ENCODE measurements around the gene SPATA6. TPM values are rescaled to one million over a fixed set of nuclear protein-coding genes. Genes with fewer than 3 reads are reported as not detected.
"Not testable (repeated sequence)": the region's sequence is repeated elsewhere in the genome, so short reads cannot be mapped to it uniquely, and the experiment has no call there.

SPATA6 gene
- total and polyA plus RNA-seq, 5 donors, result 2.4 to 20.7 (median 18.7) TPM

GRCh38 chr1:48450505-48450904 is 21.5 kb downstream of the SPATA6 start:
- intact Hi-C loops (cut with DNase I), result no loop called here
- H3K9me3 ChIP-seq (ENCODE audit: control insufficient read depth, low read length), result no peaks in the 10 kb centered on the region
- 97% methylated on average over 1 of the region's 1 CpG for WGBS
- no peak overlapping the region for H3K27ac ChIP-seq (ENCODE audit: low read length)
- DNase-seq (no peak), ATAC-seq (no peak)
- no peaks in the 10 kb centered on the region for H3K27me3 ChIP-seq (ENCODE audit: control insufficient read depth, insufficient read depth)
- no peak overlapping the region for H3K4me3 ChIP-seq (ENCODE audit: low read length)
- H3K4me1 ChIP-seq (ENCODE audit: control insufficient read depth, insufficient read depth, low read length), result no peaks in the 10 kb centered on the region

GRCh38 chr1:48448932-48449331 is 23.1 kb downstream of the SPATA6 start:
- Histone ChIP-seq H3K9me3 (ENCODE audit: control insufficient read depth, low read length) (no peaks in the 10 kb centered on the region), H3K4me1 (ENCODE audit: control insufficient read depth, insufficient read depth, low read length) (no peaks in the 10 kb centered on the region), H3K27ac (ENCODE audit: low read length) (no peak overlapping the region), H3K4me3 (ENCODE audit: low read length) (no peak overlapping the region), H3K27me3 (ENCODE audit: control insufficient read depth, insufficient read depth) (no peaks in the 10 kb centered on the region)
- ATAC-seq (no peak), DNase-seq (no peak)
- WGBS, result 97% methylated on average over 1 of the region's 1 CpG
- intact Hi-C loops (cut with DNase I), result no loop called here

GRCh38 chr1:48444186-48444585 is 27.8 kb downstream of the SPATA6 start:
- ATAC-seq; DNase-seq; H3K9me3 ChIP-seq (ENCODE audit: control insufficient read depth, low read length); H3K4me3 ChIP-seq (ENCODE audit: low read length); intact Hi-C loops (cut with DNase I); H3K27ac ChIP-seq (ENCODE audit: low read length); H3K4me1 ChIP-seq (ENCODE audit: control insufficient read depth, insufficient read depth, low read length); H3K27me3 ChIP-seq (ENCODE audit: control insufficient read depth, insufficient read depth): not testable (repeated sequence)
- WGBS, result 95% methylated on average over 7 of the region's 7 CpGs

GRCh38 chr1:48442864-48443619 is 29.0 kb downstream of the SPATA6 start:
- intact Hi-C loops (cut with DNase I), result no loop called here
- no peaks in the 10 kb centered on the region for H3K9me3 ChIP-seq (ENCODE audit: control insufficient read depth, low read length)
- 73% methylated on average over 6 of the region's 6 CpGs for WGBS
- H3K27ac ChIP-seq (ENCODE audit: low read length), result no peak overlapping the region
- ATAC-seq (no peak), DNase-seq (no peak)
- H3K4me3 ChIP-seq (ENCODE audit: low read length), result no peak overlapping the region
- no peaks in the 10 kb centered on the region for H3K27me3 ChIP-seq (ENCODE audit: control insufficient read depth, insufficient read depth)
- H3K4me1 ChIP-seq (ENCODE audit: control insufficient read depth, insufficient read depth, low read length), result peaks cover 1% of the 10 kb centered on the region

GRCh38 chr1:48440786-48441185 is 31.2 kb downstream of the SPATA6 start:
- ATAC-seq; H3K27me3 ChIP-seq (ENCODE audit: control insufficient read depth, insufficient read depth); DNase-seq; H3K9me3 ChIP-seq (ENCODE audit: control insufficient read depth, low read length); H3K4me1 ChIP-seq (ENCODE audit: control insufficient read depth, insufficient read depth, low read length); H3K4me3 ChIP-seq (ENCODE audit: low read length); intact Hi-C loops (cut with DNase I); H3K27ac ChIP-seq (ENCODE audit: low read length): not testable (repeated sequence)
- WGBS, result 85% methylated on average over 3 of the region's 3 CpGs

GRCh38 chr1:48439380-48439779 is 32.6 kb downstream of the SPATA6 start:
- Histone ChIP-seq H3K4me1 (ENCODE audit: control insufficient read depth, insufficient read depth, low read length) (peaks cover 1% of the 10 kb centered on the region), H3K4me3 (ENCODE audit: low read length) (no peak overlapping the region), H3K27ac (ENCODE audit: low read length) (no peak overlapping the region), H3K27me3 (ENCODE audit: control insufficient read depth, insufficient read depth) (no peaks in the 10 kb centered on the region), H3K9me3 (ENCODE audit: control insufficient read depth, low read length) (no peaks in the 10 kb centered on the region)
- WGBS, result 97% methylated on average over 9 of the region's 9 CpGs
- DNase-seq (no peak), ATAC-seq (no peak)
- intact Hi-C loops (cut with DNase I), result no loop called here

- H3K4me1 ChIP-seq (ENCODE audit: control insufficient read depth, insufficient read depth, low read length); H3K27ac ChIP-seq (ENCODE audit: low read length); intact Hi-C loops (cut with DNase I); H3K9me3 ChIP-seq (ENCODE audit: control insufficient read depth, low read length); H3K4me3 ChIP-seq (ENCODE audit: low read length); DNase-seq; ATAC-seq; H3K27me3 ChIP-seq (ENCODE audit: control insufficient read depth, insufficient read depth): not testable (repeated sequence)
Measured at GRCh38 chr1:48437379-48437778, 34.6 kb downstream of the SPATA6 start.

GRCh38 chr1:48435312-48436002 is 36.5 kb downstream of the SPATA6 start:
- H3K4me1 ChIP-seq (ENCODE audit: control insufficient read depth, insufficient read depth, low read length); DNase-seq; H3K9me3 ChIP-seq (ENCODE audit: control insufficient read depth, low read length); H3K27me3 ChIP-seq (ENCODE audit: control insufficient read depth, insufficient read depth); H3K27ac ChIP-seq (ENCODE audit: low read length); H3K4me3 ChIP-seq (ENCODE audit: low read length); intact Hi-C loops (cut with DNase I): not testable (repeated sequence)
- ATAC-seq, result peak in 1 of 2 donors; percentile 25
- WGBS, result 96% methylated on average over 29 of the region's 29 CpGs

- Histone ChIP-seq H3K9me3 (ENCODE audit: control insufficient read depth, low read length) (no peaks in the 10 kb centered on the region), H3K27ac (ENCODE audit: low read length) (no peak overlapping the region), H3K4me1 (ENCODE audit: control insufficient read depth, insufficient read depth, low read length) (no peaks in the 10 kb centered on the region), H3K27me3 (ENCODE audit: control insufficient read depth, insufficient read depth) (no peaks in the 10 kb centered on the region), H3K4me3 (ENCODE audit: low read length) (no peak overlapping the region)
- ATAC-seq (no peak), DNase-seq (no peak)
- WGBS, result 99% methylated on average over 1 of the region's 1 CpG
- intact Hi-C loops (cut with DNase I), result no loop called here
Measured at GRCh38 chr1:48430832-48431231, 41.2 kb downstream of the SPATA6 start.

GRCh38 chr1:48422009-48422408 is 50.0 kb downstream of the SPATA6 start:
- Histone ChIP-seq H3K4me3 (ENCODE audit: low read length) (no peak overlapping the region), H3K27me3 (ENCODE audit: control insufficient read depth, insufficient read depth) (no peaks in the 10 kb centered on the region), H3K9me3 (ENCODE audit: control insufficient read depth, low read length) (no peaks in the 10 kb centered on the region), H3K4me1 (ENCODE audit: control insufficient read depth, insufficient read depth, low read length) (no peaks in the 10 kb centered on the region), H3K27ac (ENCODE audit: low read length) (no peak overlapping the region)
- 68% methylated on average over 1 of the region's 1 CpG for whole genome bisulfite sequencing
- intact Hi-C loops (cut with DNase I), result no loop called here
- DNase-seq (no peak), ATAC-seq (no peak)

GRCh38 chr1:48418742-48419141 is 53.3 kb downstream of the SPATA6 start:
- no peak for ATAC-seq
- Histone ChIP-seq H3K4me1 (ENCODE audit: control insufficient read depth, insufficient read depth, low read length) (no peaks in the 10 kb centered on the region), H3K9me3 (ENCODE audit: control insufficient read depth, low read length) (no peaks in the 10 kb centered on the region), H3K27me3 (ENCODE audit: control insufficient read depth, insufficient read depth) (no peaks in the 10 kb centered on the region), H3K4me3 (ENCODE audit: low read length) (no peak overlapping the region), H3K27ac (ENCODE audit: low read length) (no peak overlapping the region)
- no peak for DNase-seq
- intact Hi-C loops (cut with DNase I), result no loop called here
- 94% methylated on average over 1 of the region's 1 CpG for WGBS
